ENCODE results near the gene TSPAN11.

- TF ChIP-seq CTCF (IDR thresholded peaks at IDR 0.05) = no peak
- TF ChIP-seq POLR2A (IDR thresholded peaks at IDR 0.05) = no peak
Measured at GRCh38 chr12:30979371-30980259, 53.1 kb downstream of the TSPAN11 start.

Data from ovary (tissue), 3 donors.